Measurements from ENCODE around the gene GAA. TPM values are rescaled to one million over a fixed set of nuclear protein-coding genes. Genes with fewer than 3 reads are reported as not detected.

GAA gene
- total RNA-seq, 1 donor from 2014 or later: 15.2 TPM

- no peaks in the 10 kb centered on the region for H3K36me3 ChIP-seq
These were observed 31.7 kb downstream of the GAA start for GRCh38 chr17:80132906-80133625.

DNA sequence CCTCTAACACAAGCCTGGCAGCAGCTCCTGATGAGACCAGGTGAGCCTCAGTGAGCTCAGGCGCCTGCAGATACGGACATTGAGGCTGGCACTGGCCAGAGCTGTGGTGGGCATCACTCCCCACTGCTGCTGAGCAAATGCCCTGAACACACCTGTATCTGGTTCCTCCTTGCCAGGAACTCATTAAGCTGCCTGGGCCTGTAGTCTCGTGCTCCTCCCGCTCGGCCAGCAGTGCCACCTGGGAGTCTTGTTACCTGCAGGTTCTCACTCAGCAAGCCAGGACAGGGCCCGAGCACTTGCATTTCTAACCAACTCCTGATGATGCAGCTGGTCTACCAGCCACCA lies 32.2 kb downstream of the GAA start:
- no peak overlapping the region for H3K4me3 Mint-ChIP-seq
- Histone ChIP-seq H3K27me3 (no peaks in the 10 kb centered on the region), H2AFZ (replicated peaks) (no peak overlapping the region), H3K4me1 (no peaks in the 10 kb centered on the region), H4K20me1 (ENCODE audit: low read depth) (no peaks in the 10 kb centered on the region), H3K9me3 (ENCODE audit: low read depth) (no peaks in the 10 kb centered on the region), H3F3A (ENCODE audit: low read depth) (peaks cover 27% of the 10 kb centered on the region), H3K9ac (no peak overlapping the region), H3K4me2 (no peak overlapping the region), H3K27ac (no peak overlapping the region), H3K36me3 (peaks cover 4% of the 10 kb centered on the region), H3K79me2 (ENCODE audit: low read depth) (no peaks in the 10 kb centered on the region), H3K4me3 (no peak overlapping the region)
- H3K9me3 Mint-ChIP-seq: no peaks in the 10 kb centered on the region
- TF ChIP-seq, protein P1, sequence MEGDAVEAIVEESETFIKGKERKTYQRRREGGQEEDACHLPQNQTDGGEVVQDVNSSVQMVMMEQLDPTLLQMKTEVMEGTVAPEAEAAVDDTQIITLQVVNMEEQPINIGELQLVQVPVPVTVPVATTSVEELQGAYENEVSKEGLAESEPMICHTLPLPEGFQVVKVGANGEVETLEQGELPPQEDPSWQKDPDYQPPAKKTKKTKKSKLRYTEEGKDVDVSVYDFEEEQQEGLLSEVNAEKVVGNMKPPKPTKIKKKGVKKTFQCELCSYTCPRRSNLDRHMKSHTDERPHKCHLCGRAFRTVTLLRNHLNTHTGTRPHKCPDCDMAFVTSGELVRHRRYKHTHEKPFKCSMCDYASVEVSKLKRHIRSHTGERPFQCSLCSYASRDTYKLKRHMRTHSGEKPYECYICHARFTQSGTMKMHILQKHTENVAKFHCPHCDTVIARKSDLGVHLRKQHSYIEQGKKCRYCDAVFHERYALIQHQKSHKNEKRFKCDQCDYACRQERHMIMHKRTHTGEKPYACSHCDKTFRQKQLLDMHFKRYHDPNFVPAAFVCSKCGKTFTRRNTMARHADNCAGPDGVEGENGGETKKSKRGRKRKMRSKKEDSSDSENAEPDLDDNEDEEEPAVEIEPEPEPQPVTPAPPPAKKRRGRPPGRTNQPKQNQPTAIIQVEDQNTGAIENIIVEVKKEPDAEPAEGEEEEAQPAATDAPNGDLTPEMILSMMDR (IDR thresholded peaks at IDR 0.05): no peak
- no peak for TF ChIP-seq EZH2 (IDR thresholded peaks at IDR 0.05)
- TF ChIP-seq EZH2phosphoT487 (IDR thresholded peaks at IDR 0.05): no peak
- H3K27ac Mint-ChIP-seq: peak overlapping the region; percentile 27
- DNase-seq (ENCODE audit: low spot score): no peak
- no peaks in the 10 kb centered on the region for H3K4me1 Mint-ChIP-seq
- peaks cover 3% of the 10 kb centered on the region for H3K27me3 Mint-ChIP-seq (ENCODE audit: insufficient read depth, low read depth)
- peaks cover 27% of the 10 kb centered on the region for H3K36me3 Mint-ChIP-seq

More at GRCh38 chr17:80132906-80133625, 31.7 kb downstream of the GAA start:
- H3K4me3 ChIP-seq: no peak overlapping the region
- no peak for DNase-seq (ENCODE audit: low spot score)
- no peaks in the 10 kb centered on the region for H3K79me2 ChIP-seq (ENCODE audit: low read depth)
- no peak overlapping the region for H3K27ac ChIP-seq
- H3K9me3 Mint-ChIP-seq: no peaks in the 10 kb centered on the region
- H4K20me1 ChIP-seq (ENCODE audit: low read depth): no peaks in the 10 kb centered on the region
- no peak overlapping the region for H3K4me2 ChIP-seq
- H3K9me3 ChIP-seq (ENCODE audit: low read depth): no peaks in the 10 kb centered on the region
- no peaks in the 10 kb centered on the region for H3K4me1 Mint-ChIP-seq
- TF ChIP-seq EZH2 (IDR thresholded peaks at IDR 0.05) (no peak), EZH2phosphoT487 (IDR thresholded peaks at IDR 0.05) (no peak)
- TF ChIP-seq, protein P1 (IDR thresholded peaks at IDR 0.05): no peak
- H3K36me3 Mint-ChIP-seq: peaks cover 24% of the 10 kb centered on the region
- no peaks in the 10 kb centered on the region for H3K27me3 ChIP-seq
- peak overlapping the region; percentile 27 for H3K27ac Mint-ChIP-seq
- peaks cover 3% of the 10 kb centered on the region for H3K27me3 Mint-ChIP-seq (ENCODE audit: insufficient read depth, low read depth)
- no peak overlapping the region for H2AFZ ChIP-seq (replicated peaks)
- no peak overlapping the region for H3K4me3 Mint-ChIP-seq
- H3K4me1 ChIP-seq: no peaks in the 10 kb centered on the region
- H3F3A ChIP-seq (ENCODE audit: low read depth): peaks cover 27% of the 10 kb centered on the region
- no peak overlapping the region for H3K9ac ChIP-seq

GRCh38 chr17:80137131-80137530 lies 35.8 kb downstream of the GAA start:
- no peak overlapping the region for H3K27ac ChIP-seq
- TF ChIP-seq EZH2phosphoT487 (IDR thresholded peaks at IDR 0.05) (no peak), EZH2 (IDR thresholded peaks at IDR 0.05) (no peak)
- TF ChIP-seq, protein P1 (IDR thresholded peaks at IDR 0.05): no peak
- H3F3A ChIP-seq (ENCODE audit: low read depth): peaks cover 18% of the 10 kb centered on the region
- no peak overlapping the region for H3K9ac ChIP-seq
- no peaks in the 10 kb centered on the region for H3K9me3 ChIP-seq (ENCODE audit: low read depth)
- H3K4me3 Mint-ChIP-seq: no peak overlapping the region
- H3K4me3 ChIP-seq: no peak overlapping the region
- no peak overlapping the region for H2AFZ ChIP-seq (replicated peaks)
- H3K27me3 Mint-ChIP-seq (ENCODE audit: insufficient read depth, low read depth): peaks cover 3% of the 10 kb centered on the region
- peaks cover 5% of the 10 kb centered on the region for H3K4me1 Mint-ChIP-seq
- H3K79me2 ChIP-seq (ENCODE audit: low read depth): peaks cover 3% of the 10 kb centered on the region
- peaks cover 7% of the 10 kb centered on the region for H3K4me1 ChIP-seq
- no peaks in the 10 kb centered on the region for H3K9me3 Mint-ChIP-seq
- H3K36me3 ChIP-seq: peaks cover 27% of the 10 kb centered on the region
- no peaks in the 10 kb centered on the region for H3K27me3 ChIP-seq
- peaks cover 49% of the 10 kb centered on the region for H3K36me3 Mint-ChIP-seq
- no peak overlapping the region for H3K27ac Mint-ChIP-seq
- peaks cover 4% of the 10 kb centered on the region for H4K20me1 ChIP-seq (ENCODE audit: low read depth)
- no peak overlapping the region for H3K4me2 ChIP-seq
- DNase-seq (ENCODE audit: low spot score): no peak
